Fibroblast of peridontal ligament (primary cell): ENCODE measurements around the gene EMD.
"Not testable (repeated sequence)": the region's sequence is repeated elsewhere in the genome, so short reads cannot be mapped to it uniquely, and the experiment has no call there.

ENCODE experiments used
- DNase-seq: peaks from one replicate; pipeline ENCODE4 v3.0.0-alpha.2; 2010; ENCODE audit errors: extremely low read depth

Gene EMD

DNA sequence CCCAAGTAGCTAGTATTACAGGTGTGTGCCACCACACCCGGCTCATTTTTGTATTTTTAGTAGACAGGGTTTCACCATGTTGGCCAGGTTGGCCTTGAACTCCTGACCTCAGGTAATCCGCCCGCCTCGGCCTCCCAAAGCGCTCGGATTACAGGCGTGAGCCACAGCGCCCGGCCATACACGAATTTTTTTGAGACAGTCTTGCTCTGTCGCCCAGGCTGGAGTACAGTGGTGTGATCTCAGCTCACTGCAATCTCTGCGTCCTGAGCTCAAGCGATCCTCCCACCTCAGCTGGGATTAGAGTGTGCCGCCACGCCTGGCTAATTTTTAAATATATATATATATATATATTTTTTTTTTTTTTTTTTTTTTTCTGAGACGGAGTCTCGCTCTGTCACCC, 17.3 kb downstream of the EMD start:
- not testable (repeated sequence) for DNase-seq

DNA sequence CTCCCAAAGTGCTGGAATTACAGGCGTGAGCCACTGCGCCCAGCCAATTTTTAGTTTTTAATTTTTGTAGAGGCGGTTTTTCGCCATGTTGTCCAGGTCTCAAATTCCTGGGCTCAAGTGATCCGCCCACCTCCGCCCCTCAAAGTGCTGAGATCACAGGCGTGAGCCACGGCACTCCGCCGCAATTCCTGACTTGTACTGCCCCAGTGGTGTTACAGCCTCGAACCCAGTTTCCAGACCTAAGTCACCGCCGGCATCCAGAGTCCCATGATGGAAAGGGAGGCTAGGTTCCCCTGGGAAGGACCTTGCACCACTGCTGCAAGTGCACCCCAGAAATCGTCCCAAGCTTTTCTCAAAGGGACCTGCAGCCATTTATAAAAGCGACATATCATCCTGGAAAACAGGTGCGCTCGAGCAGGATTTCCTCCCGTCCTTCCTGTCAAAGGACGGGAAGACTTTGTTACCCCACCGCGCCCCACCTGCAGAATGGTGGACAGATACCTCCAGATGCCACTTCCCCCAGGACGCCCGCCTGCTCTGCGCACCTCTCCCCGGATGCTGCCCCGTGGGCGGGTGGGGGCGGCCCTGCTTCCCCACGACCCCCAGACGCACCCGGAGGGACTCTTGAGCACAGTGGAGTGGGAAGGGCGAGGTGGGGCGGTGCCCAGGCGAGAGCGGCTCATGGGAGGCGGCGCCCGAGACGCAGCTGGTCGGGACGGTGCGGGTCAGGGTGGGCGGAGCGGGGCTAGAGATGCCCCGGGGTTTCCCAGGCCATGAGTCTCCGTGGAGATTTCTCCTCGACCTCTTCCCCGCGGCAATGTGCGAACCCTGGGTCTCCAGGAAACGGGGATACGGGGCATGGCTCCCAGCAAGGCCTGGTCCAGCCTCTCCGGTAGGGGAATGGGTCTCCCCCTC, 18.1 kb downstream of the EMD start:
- peak; percentile 45 for DNase-seq

GRCh38 chrX:154397888-154398667, 19.0 kb downstream of the EMD start, which contains the start of gene RPL10:
Gene RPL10 (plus strand): TSS chrX:154398377. CDS start chrX:154398520, 143 bp downstream.
- DNase-seq: peak; percentile 97

- DNase-seq: peak; percentile 82
These were observed 19.8 kb downstream of the EMD start for GRCh38 chrX:154398668-154399526.

DNA sequence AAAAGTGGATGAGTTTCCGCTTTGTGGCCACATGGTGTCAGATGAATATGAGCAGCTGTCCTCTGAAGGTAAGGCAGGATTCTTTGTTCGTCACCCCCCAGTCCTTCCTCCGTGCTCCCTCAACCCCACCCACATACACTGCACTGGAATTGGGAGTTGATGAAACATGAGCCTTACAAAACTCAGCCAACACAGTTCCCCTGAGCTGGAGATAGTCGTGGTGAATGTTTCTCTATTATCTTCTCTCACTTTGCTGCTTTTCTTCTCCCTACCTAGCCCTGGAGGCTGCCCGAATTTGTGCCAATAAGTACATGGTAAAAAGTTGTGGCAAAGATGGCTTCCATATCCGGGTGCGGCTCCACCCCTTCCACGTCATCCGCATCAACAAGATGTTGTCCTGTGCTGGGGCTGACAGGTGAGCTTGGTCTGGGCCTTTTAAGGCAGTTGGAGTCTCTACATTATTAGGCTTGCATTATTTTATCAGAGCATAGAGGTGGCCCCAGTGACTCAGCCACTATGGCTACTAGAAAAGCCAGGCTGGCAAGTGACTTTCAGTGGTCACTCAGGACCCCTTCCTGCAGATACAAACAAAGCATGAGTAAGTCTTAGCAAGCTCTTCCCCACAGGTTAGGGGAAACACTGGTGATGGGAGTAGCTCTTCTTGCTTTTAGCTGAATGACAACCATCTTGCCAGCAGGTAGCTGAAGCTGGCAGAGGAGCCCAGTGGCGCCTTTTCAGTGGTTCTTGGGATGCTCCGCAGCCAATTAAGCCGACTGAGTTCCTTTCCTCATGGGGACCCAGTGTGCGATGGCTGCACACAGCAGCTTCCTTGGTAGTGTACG, 20.7 kb downstream of the EMD start:
- no peak for DNase-seq

GRCh38 chrX:154400369-154400817, 21.3 kb downstream of the EMD start:
- not testable (repeated sequence) for DNase-seq

- no peak for DNase-seq
These were observed 22.1 kb downstream of the EMD start for GRCh38 chrX:154401045-154401799.

DNA sequence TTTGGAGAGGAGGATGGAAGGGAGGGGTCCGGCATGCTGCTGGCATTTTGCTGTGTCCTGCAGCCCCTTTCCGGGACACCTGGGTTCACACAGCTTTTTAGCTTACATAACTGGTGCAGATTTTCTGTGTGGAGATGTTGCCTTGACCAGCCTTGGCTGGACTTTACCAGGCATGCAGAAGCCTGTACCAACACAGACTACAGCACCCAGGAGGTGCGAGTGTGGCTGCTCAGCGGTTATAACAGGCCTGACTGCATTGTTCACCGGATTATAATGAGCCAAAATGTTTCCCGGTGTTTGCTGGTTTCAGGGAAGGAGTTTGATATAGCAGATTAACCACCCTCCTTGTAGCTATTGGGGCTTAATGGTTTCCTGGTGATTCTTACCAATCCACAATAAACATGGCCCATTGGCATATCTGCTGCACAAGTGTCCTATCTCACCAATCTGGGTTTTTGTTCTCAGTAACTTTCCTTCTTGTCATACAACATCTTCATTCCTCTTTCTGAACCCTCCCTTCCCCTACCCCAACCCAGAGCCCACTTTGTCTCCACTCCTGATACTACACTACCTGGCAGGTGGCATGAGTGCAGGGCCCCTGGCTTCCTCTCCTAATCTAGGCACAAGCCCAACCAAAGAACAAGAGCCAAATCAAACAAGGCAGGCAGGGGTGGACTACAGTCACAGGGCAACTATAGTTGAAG, 23.0 kb downstream of the EMD start:
- no peak for DNase-seq

- DNase-seq: no peak
These were observed 23.6 kb downstream of the EMD start for GRCh38 chrX:154402622-154403127.

GRCh38 chrX:154403192-154403591, 24.1 kb downstream of the EMD start:
- no peak for DNase-seq

- DNase-seq: no peak
These were observed 24.8 kb downstream of the EMD start for GRCh38 chrX:154403858-154404257.

DNA sequence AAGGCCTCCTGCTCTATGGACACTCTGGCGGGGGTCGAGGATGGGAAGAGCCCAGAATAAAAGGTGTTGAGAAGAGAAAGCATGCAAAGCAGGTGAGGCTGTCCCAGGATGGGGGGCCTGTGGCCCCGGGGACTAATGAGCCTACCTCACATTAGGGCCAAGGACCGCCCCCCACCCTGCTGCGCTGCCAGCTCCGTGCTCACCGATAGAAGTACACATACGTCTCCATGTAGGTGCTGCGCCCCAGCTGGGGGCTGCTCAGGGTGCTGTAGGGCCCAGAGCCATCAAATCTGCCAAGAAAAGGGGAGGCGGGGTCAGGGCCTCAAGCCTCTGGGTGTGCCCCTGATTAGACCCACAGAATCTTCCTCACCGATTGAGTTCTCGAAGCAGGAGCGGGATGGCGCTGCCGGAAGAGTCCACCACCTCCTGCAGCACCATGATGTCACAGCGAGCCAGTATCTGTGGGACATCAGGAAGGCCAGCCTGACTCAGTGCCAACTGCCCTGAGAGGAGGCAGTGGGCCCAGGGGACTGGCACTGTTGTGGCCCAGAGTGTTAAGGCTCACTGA, 25.6 kb downstream of the EMD start:
- DNase-seq: no peak

DNA sequence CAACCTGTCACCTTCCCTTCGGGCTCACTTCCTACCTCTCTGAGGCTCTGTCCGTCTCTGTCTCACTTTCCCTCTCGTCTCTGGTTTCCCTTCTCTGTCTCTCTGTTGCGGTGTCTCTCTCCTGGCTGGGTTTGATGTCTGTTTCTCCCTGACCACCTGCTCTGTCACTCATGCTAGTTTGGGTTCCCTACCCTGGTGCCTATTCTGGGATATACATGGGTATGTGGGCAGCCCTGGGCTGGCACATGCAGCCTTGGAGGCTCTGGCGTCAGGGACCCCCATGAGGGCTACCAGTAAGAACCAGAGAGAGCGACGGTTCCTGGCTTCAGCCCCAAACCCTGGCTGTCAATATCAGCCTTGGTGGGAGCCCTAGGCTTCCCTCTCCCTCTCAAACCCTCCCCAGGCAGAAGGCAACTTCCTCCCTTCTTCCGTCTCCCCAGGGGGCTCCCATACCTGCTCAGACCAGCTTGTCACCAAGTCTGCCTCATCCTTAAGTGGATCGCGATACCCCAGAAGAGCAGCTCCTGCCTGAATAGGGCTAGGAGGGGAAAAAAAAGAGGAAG, 29.6 kb downstream of the EMD start:
- no peak for DNase-seq

- no peak for DNase-seq
These were observed 30.3 kb downstream of the EMD start, which contains the start of gene DNASE1L1 for GRCh38 chrX:154409222-154409871. Gene DNASE1L1 (minus strand): TSS chrX:154409254. CDS start chrX:154405568, 3,686 bp downstream.

DNA sequence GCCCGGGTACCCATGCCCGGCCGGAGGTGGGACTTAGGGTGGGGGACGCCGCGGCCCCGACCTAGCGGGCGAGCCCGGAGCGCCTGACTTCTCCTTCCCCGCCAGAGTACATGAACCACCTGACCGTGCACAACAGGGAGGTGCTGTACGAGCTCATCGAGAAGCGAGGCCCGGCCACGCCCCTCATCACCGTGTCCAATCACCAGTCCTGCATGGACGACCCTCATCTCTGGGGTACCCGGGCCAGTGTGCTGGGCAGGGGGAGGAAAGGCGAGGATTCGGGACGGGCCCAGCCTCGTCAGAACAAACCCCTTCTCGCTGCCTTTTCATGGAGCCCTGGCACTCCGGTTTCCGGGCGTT, 32.9 kb downstream of the EMD start:
- DNase-seq: no peak

DNA sequence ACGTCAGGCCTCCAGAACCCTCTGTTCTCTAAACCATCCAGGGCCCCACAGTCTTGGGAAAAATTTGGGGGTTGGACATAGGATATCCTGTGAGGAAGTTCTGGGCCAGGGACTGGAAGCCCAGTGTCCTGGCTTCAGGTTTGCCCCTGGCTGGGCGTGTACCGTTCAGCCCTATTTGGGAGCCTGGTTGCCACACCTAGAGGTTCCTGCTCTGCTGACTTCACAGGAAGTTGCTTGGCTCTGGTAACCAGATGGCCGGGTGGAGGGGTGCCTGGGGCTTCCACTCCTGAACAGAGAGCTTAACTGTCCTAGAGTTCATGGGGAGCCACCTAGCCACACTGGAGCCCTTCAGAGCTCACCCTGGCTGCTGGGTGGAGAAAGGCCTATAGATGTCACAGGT, 33.4 kb downstream of the EMD start:
- DNase-seq: no peak

DNA sequence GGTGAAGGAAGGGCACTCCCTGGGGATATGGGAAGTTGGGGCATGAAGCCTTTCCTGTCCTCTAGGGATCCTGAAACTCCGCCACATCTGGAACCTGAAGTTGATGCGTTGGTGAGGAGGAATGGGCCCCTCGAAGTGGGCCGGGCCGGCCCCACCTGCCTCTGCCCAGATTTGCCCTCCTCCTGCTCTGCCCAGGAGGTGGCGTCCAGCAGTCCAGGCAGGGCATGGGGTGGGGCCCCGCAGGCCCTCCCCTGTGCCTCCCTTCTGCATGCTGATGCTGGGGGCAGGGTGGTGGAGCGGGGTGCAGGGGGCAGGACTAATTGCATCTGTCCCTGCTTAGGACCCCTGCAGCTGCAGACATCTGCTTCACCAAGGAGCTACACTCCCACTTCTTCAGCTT, 34.0 kb downstream of the EMD start:
- no peak for DNase-seq

GRCh38 chrX:154417157-154417556, 38.1 kb downstream of the EMD start:
- no peak for DNase-seq
